ENCODE measurements around the gene PRKG1.

The PRKG1 gene

GRCh38 chr10:52007091-52007490, 932.8 kb downstream of the PRKG1 start:
- no peak overlapping the region for H3K4me3 ChIP-seq (ENCODE audit: low read length)
- H3K9me3 ChIP-seq (ENCODE audit: insufficient read depth, low read length): no peaks in the 10 kb centered on the region
- no peak overlapping the region for H3K9ac ChIP-seq (ENCODE audit: low read length)
- H3K4me1 ChIP-seq (ENCODE audit: low read length): no peaks in the 10 kb centered on the region
- no peak for TF ChIP-seq EZH2phosphoT487 (IDR thresholded peaks at IDR 0.05; ENCODE audit: low read depth)
- TF ChIP-seq CTCF (IDR thresholded peaks at IDR 0.05; ENCODE audit: low read depth, low read length): no peak
- H3K27me3 ChIP-seq (ENCODE audit: low read depth, low read length): no peaks in the 10 kb centered on the region
- H4K20me1 ChIP-seq (ENCODE audit: insufficient read depth, low read length): no peaks in the 10 kb centered on the region
- no peak overlapping the region for H2AFZ ChIP-seq (ENCODE audit: low read depth, low read length)
- H3K4me2 ChIP-seq (ENCODE audit: low read length): no peak overlapping the region
- no peaks in the 10 kb centered on the region for H3K79me2 ChIP-seq (ENCODE audit: low read length)
- H3K27ac ChIP-seq (ENCODE audit: low read length): no peak overlapping the region
- H3K36me3 ChIP-seq (replicated peaks; ENCODE audit: low read depth, low read length): no peaks in the 10 kb centered on the region

- no peaks in the 10 kb centered on the region for H3K79me2 ChIP-seq (ENCODE audit: low read length)
- no peak overlapping the region for H2AFZ ChIP-seq (ENCODE audit: low read depth, low read length)
- no peaks in the 10 kb centered on the region for H3K4me1 ChIP-seq (ENCODE audit: low read length)
- no peak overlapping the region for H3K4me3 ChIP-seq (ENCODE audit: low read length)
- no peaks in the 10 kb centered on the region for H3K36me3 ChIP-seq (replicated peaks; ENCODE audit: low read depth, low read length)
- TF ChIP-seq CTCF (IDR thresholded peaks at IDR 0.05; ENCODE audit: low read depth, low read length): no peak
- TF ChIP-seq EZH2phosphoT487 (IDR thresholded peaks at IDR 0.05; ENCODE audit: low read depth): no peak
- H4K20me1 ChIP-seq (ENCODE audit: insufficient read depth, low read length): no peaks in the 10 kb centered on the region
- no peak overlapping the region for H3K9ac ChIP-seq (ENCODE audit: low read length)
- H3K27ac ChIP-seq (ENCODE audit: low read length): no peak overlapping the region
- no peaks in the 10 kb centered on the region for H3K27me3 ChIP-seq (ENCODE audit: low read depth, low read length)
- no peak overlapping the region for H3K4me2 ChIP-seq (ENCODE audit: low read length)
- H3K9me3 ChIP-seq (ENCODE audit: insufficient read depth, low read length): no peaks in the 10 kb centered on the region
Observed at GRCh38 chr10:52011118-52011517, 936.8 kb downstream of the PRKG1 start.

- Histone ChIP-seq H3K9ac (ENCODE audit: low read length) (no peak overlapping the region), H2AFZ (ENCODE audit: low read depth, low read length) (no peak overlapping the region), H3K4me3 (ENCODE audit: low read length) (no peak overlapping the region), H3K9me3 (ENCODE audit: insufficient read depth, low read length) (no peaks in the 10 kb centered on the region), H4K20me1 (ENCODE audit: insufficient read depth, low read length) (no peaks in the 10 kb centered on the region), H3K79me2 (ENCODE audit: low read length) (no peaks in the 10 kb centered on the region), H3K27me3 (ENCODE audit: low read depth, low read length) (no peaks in the 10 kb centered on the region), H3K4me1 (ENCODE audit: low read length) (no peaks in the 10 kb centered on the region), H3K36me3 (replicated peaks; ENCODE audit: low read depth, low read length) (no peaks in the 10 kb centered on the region), H3K4me2 (ENCODE audit: low read length) (no peak overlapping the region), H3K27ac (ENCODE audit: low read length) (no peak overlapping the region)
- TF ChIP-seq CTCF (IDR thresholded peaks at IDR 0.05; ENCODE audit: low read depth, low read length) (no peak), EZH2phosphoT487 (IDR thresholded peaks at IDR 0.05; ENCODE audit: low read depth) (no peak)
Observed at GRCh38 chr10:52019077-52019555, 944.8 kb downstream of the PRKG1 start.

GRCh38 chr10:52019656-52020055, 945.4 kb downstream of the PRKG1 start:
- Histone ChIP-seq H3K9ac (ENCODE audit: low read length) (no peak overlapping the region), H3K27ac (ENCODE audit: low read length) (no peak overlapping the region), H4K20me1 (ENCODE audit: insufficient read depth, low read length) (no peaks in the 10 kb centered on the region), H2AFZ (ENCODE audit: low read depth, low read length) (no peak overlapping the region), H3K4me2 (ENCODE audit: low read length) (no peak overlapping the region), H3K4me1 (ENCODE audit: low read length) (no peaks in the 10 kb centered on the region), H3K36me3 (replicated peaks; ENCODE audit: low read depth, low read length) (no peaks in the 10 kb centered on the region), H3K27me3 (ENCODE audit: low read depth, low read length) (no peaks in the 10 kb centered on the region), H3K4me3 (ENCODE audit: low read length) (no peak overlapping the region), H3K79me2 (ENCODE audit: low read length) (no peaks in the 10 kb centered on the region), H3K9me3 (ENCODE audit: insufficient read depth, low read length) (no peaks in the 10 kb centered on the region)
- TF ChIP-seq EZH2phosphoT487 (IDR thresholded peaks at IDR 0.05; ENCODE audit: low read depth): no peak
- TF ChIP-seq CTCF (IDR thresholded peaks at IDR 0.05; ENCODE audit: low read depth, low read length): no peak

Measured in OCI-LY3 (cell line).